ENCODE results near the gene TRPC4AP.

GRCh38 chr20:35014537-35014936, 78.1 kb downstream of the TRPC4AP start:
- TF ChIP-seq CTCF (IDR thresholded peaks at IDR 0.05) (no peak), POLR2A (IDR thresholded peaks at IDR 0.05) (no peak)
